Muscle of arm (tissue), 12 donors: ENCODE results near the gene JPT2. TPM values are rescaled to one million over a fixed set of nuclear protein-coding genes. Genes with fewer than 3 reads are reported as not detected.
"Not testable (repeated sequence)": the region's sequence is repeated elsewhere in the genome, so short reads cannot be mapped to it uniquely, and the experiment has no call there.

Source experiments
- DNase-seq: peaks from one replicate; pipeline ENCODE4 v3.0.0-alpha.2; 2013
- polyA plus RNA-seq, 12 donors: library from polyadenylated mRNA; unstranded; fragments of 120-200 nt; gene quantifications; one replicate each; pipeline ENCODE4 v1.2.1, GENCODE V29; 2013; ENCODE audit not compliant: insufficient read length in 12 of 12

Gene JPT2
- polyA plus RNA-seq, 12 donors = 39.0 to 67.5 (median 48.1) TPM; not detected in 1

- DNase-seq = no peak
Measured at GRCh38 chr16:1731073-1731472, 53.0 kb downstream of the JPT2 start.

- no peak for DNase-seq
Measured at GRCh38 chr16:1731603-1732002, 53.5 kb downstream of the JPT2 start.

DNA sequence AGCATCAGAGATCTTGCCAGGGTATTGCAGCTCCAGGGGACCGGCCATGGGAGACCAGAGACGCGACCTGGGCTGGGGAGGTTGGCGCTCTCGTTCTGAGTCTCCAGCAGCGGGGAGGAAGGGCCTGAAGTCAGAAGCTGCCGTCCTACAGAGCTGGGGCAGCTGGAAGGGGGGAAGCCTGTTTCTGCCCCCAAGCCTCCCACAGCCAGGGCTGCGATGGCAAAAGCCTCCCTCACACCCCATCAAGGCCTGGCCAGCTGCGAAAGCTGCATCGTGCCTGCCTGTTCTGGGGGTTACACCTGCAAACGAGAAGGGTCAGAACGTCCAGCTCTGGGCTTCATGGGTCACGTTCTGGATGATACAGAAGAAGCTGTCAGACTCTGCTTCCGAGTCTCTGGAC is 54.0 kb downstream of the JPT2 start:
- no peak for DNase-seq

DNA sequence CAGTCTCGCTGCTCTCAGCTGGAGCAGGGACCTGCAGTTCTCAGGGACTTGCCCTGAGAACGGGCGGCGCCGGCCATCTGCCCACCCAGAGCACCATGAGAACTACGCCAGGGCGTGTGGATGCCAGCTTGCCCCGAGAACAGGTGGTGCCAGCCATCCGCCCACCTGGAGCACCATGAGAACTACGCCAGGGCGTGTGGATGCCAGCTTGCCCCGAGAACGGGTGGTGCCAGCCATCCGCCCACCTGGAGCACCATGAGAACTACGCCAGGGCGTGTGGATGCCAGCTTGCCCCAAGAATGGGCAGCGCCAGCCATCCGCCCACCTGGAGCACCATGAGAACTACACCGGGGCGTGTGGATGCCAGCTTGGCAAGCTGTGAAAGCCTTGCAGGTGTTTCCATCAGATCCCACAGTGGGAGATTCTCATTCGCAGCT is 54.5 kb downstream of the JPT2 start:
- not testable (repeated sequence) for DNase-seq

DNA sequence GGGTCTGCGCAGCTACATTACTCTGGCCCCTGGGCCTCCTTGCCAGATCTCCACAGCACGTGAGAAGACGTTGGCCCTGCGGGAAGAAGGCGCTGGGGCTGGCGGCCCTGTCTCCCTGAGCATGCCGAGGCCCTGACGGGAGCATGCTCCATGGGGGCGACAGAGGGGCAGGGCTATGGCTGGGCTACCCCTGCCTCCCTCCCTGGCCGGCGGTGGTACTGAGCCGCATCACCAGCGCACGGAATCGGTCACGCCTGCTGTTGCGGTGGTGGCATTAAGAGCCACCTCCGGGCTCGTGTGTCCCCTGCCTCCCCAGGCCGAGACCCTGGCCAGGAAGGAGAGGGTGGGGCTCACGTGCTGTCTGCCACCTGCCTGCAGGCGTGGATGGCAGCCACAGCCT is 56.0 kb downstream of the JPT2 start:
- DNase-seq = no peak

- no peak for DNase-seq
Measured at GRCh38 chr16:1734816-1735215, 56.7 kb downstream of the JPT2 start.

DNA sequence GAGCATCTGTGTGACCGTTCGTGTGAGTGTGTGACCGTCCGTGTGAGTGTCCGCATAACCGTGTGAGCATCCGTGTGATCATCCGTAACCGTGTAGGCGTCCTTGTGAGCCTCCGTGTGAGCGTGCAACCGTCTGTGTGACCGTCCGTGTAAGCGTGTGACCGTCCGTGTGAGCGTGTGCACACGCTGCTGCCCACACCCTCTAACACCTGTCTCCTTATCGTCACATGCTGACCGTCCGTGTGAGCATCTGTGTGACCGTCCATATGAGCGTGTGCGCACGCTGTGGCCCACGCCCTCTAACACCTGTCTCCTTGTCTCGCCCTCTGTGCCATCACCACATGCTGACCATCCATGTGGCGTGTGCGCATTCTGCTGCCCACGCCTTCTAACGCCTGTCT is 62.2 kb downstream of the JPT2 start:
- DNase-seq = no peak

DNA sequence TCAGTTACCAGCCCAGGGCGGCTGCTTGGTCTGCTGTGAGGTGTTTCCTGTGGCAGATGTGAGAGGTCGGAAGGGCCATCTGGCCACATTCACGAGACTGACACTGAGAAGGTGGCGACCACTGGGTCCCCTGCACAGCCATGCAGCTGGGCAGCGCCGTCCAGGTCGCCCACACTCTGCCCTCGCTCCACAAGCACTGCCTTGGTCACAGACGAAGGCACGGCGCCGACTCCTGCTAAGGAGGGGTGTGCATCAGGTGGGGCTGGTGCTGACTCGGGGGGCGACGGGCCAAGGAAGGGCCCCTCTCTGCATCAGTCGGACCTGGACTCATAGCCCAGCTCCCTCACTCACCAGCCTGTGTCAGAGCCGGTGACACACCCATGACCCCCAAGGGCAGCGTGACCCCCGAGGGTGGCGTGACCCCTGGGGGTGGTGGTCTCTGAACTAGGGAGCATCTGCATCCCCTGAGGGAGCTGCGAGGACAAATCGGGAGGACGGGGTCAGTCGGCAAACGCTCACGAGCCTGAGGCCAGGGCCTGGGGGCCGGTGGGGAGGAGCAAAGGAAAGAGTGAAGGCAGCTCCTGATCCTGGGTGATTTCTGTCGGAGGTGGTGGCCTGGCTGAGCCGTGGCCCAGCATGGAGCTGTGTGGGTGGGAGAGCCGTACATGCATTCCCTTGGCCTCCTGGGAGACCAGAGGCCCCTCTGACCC is 62.9 kb downstream of the JPT2 start:
- DNase-seq = no peak

GRCh38 chr16:1741553-1742165 is 63.6 kb downstream of the JPT2 start:
- no peak for DNase-seq

- DNase-seq = no peak
Measured at GRCh38 chr16:1743376-1744337, 65.6 kb downstream of the JPT2 start.

GRCh38 chr16:1744338-1744840 is 66.3 kb downstream of the JPT2 start:
- no peak for DNase-seq

DNA sequence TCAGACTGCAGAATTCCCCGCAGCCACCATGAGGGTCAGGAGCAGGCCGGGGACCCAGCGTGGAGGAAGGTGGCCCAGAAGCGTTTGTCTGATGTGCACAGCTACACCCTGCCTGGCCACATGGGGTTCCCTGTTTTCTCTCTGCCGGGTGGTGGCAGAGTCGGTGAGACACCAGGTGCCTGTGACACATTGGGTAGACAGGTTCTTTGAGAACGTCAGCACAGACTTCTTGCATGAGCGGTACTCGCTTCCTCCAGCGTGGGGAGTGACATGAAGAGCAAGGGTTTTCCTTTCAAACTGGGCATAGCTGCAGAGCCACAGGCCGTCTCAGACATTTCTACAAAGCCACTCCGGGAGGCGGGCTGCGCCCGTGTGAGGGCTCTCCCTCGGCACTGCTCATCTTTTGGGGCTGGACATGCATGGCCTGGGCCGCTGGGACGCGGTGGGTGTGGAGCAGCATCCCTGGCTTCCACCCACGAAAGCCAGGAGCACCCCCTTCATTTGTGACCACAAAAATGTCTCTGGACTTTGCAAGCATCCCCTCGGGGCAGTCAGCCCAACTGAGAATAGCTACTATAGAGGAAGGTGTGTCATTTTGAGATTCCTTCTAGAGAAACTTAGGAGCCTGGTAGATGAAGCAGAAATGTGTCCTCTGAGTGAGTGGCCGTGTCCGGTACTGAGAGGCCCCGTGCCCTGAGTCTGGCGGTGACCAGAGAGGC is 67.3 kb downstream of the JPT2 start:
- DNase-seq = no peak

DNA sequence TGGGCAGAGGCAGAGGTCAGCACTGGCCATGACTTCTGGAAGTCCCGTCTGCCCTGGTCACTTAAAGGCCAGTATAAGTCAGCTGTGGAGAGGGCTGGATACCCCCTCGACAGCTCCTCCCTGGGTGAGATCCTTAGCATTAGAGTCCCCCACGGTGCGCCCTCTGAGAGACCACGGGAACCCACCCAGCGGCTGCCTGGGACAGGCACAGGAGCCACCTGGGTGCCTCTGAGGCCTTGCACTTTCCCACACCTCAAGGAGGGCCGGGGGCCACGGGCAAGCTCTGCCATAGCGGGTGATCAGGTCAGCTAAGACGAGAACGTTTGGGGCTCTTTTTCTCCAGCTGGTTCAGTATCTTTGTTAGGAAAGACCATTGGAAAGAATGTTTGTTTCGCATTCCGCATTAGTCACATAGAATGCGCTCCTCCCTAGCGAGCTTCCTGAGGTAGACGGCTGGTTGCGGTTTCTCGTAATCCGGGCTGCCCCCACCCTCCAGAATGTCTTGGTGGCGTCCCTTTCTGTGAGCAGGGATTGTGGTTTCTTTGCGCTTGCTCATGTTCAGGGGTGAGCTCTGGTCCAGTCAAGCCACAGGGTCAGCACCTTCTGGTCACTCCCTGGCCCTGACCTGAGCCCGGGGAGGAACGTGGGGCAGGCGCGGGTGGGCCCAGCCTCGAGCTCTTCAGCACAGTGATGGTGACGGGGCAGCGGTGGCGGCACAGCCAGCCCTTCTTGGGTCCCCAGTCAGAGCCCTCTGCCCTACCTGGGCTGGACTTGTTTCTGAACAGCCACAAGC is 68.0 kb downstream of the JPT2 start:
- no peak for DNase-seq

GRCh38 chr16:1746693-1747195 is 68.7 kb downstream of the JPT2 start:
- DNase-seq = no peak

- DNase-seq = no peak
Measured at GRCh38 chr16:1747934-1748333, 69.9 kb downstream of the JPT2 start.

- no peak for DNase-seq
Measured at GRCh38 chr16:1749152-1750117, 71.4 kb downstream of the JPT2 start.
